ENCODE results near the gene SLC15A3. TPM values are rescaled to one million over a fixed set of nuclear protein-coding genes. Genes with fewer than 3 reads are reported as not detected.

The SLC15A3 gene
- polyA plus RNA-seq, 1 donor from 2014 or later, result not detected

DNA sequence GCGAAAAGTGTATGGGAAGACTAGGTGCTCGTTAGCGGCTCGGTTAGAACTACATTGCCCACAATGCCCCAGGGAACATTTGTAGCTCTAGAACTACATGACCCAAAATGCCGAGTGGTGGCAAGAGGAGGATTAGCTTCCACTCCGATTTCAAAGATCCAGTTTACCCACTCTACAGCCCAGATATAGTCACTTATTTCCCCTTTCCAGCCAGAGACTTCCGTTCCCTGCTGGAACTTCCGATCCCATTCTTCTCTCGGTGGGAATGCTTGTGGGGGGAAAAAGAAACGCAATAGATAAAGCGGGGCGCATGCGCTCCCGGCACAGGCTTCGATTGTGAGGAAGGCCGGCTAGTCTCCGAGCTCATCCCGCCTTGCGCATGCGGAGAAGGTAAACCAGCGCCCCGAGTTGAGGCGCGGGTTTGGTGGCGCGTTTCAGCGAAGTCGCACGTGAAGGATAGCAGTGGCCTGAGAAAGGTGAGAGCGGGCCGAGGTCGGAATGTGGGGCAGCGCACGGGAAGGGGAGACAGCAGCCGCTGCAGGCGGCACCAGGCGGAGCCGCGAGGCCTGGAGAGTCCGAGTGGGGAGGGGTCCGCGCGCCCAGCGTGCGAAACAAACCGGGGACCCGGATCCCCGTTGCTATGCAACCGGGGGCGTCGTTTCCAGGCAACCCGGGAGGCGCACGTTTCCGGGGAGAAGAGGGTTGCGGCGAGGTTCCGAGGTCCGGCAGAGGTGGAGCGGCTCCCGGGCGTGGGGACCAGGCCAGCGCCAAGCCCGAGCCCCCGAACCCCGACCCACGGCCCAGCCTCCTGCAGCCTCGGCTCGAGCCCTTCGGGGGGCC lies 38.0 kb downstream of the SLC15A3 start, which contains the start of gene TMEM109:
TSS of gene TMEM109 (plus strand) at position 366 of the 840 bp plus-strand sequence. CDS start 5,536 bp downstream, outside the sequence.
- H3K9me2 ChIP-seq (ENCODE audit: insufficient read depth, low read length), result no peaks in the 10 kb centered on the region

DNA sequence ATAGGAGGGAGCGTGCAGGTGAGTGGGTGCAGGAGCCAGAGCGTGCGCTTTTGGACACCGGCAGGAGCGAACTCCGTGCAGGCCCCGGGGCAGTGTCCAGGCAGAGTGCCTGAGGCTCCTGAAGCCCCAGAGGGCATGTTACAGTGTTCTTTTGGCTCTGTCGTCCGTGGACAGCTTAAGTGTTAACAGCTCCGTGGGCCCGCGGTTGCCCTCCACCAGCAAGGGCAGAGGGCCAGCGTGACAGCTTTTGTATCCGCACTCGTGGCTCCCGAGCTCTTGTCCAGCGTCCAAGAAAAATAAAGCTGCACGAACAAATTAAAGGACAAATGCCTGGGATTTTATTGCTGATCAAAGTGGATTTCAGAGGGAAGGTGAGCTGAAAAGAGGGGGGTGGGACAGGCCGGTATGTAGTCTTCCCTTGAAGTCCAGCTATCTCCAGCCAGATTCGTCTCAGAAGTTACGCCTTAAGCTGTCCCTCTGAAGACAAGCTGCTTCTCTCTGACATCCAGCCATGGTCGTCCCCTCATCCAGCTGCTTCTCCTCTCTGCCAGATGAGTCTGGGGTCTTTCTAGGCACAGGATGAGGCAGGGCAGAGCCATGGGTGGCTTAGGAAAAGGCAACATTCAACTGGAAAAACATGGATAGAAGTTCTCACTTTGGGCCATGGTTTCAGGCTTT lies 39.0 kb downstream of the SLC15A3 start:
- Histone ChIP-seq H3K9ac (ENCODE audit: low read length) (peak overlapping the region; percentile 87), H3K4me2 (ENCODE audit: low read length) (peak overlapping the region; percentile 77), H3K9me2 (ENCODE audit: insufficient read depth, low read length) (no peaks in the 10 kb centered on the region), H3K4me3 (ENCODE audit: low read length) (peak overlapping the region; percentile 97), H2AFZ (ENCODE audit: low read depth, low read length) (peak overlapping the region; percentile 74), H3K36me3 (ENCODE audit: insufficient read depth, low read length) (no peaks in the 10 kb centered on the region), H3K9me3 (ENCODE audit: low read length) (no peaks in the 10 kb centered on the region), H3F3A (ENCODE audit: insufficient read depth, low read length, poor library complexity, severe bottlenecking) (peaks cover 3% of the 10 kb centered on the region), H4K20me1 (ENCODE audit: insufficient read depth) (no peaks in the 10 kb centered on the region), H3K79me2 (replicated peaks; ENCODE audit: insufficient read depth, low read length) (peaks cover 33% of the 10 kb centered on the region), H3K27ac (ENCODE audit: low read length) (peak overlapping the region; percentile 97), H3K27me3 (ENCODE audit: insufficient read depth, low read depth, low read length) (no peaks in the 10 kb centered on the region)
- TF ChIP-seq, protein P1, sequence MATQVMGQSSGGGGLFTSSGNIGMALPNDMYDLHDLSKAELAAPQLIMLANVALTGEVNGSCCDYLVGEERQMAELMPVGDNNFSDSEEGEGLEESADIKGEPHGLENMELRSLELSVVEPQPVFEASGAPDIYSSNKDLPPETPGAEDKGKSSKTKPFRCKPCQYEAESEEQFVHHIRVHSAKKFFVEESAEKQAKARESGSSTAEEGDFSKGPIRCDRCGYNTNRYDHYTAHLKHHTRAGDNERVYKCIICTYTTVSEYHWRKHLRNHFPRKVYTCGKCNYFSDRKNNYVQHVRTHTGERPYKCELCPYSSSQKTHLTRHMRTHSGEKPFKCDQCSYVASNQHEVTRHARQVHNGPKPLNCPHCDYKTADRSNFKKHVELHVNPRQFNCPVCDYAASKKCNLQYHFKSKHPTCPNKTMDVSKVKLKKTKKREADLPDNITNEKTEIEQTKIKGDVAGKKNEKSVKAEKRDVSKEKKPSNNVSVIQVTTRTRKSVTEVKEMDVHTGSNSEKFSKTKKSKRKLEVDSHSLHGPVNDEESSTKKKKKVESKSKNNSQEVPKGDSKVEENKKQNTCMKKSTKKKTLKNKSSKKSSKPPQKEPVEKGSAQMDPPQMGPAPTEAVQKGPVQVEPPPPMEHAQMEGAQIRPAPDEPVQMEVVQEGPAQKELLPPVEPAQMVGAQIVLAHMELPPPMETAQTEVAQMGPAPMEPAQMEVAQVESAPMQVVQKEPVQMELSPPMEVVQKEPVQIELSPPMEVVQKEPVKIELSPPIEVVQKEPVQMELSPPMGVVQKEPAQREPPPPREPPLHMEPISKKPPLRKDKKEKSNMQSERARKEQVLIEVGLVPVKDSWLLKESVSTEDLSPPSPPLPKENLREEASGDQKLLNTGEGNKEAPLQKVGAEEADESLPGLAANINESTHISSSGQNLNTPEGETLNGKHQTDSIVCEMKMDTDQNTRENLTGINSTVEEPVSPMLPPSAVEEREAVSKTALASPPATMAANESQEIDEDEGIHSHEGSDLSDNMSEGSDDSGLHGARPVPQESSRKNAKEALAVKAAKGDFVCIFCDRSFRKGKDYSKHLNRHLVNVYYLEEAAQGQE (IDR thresholded peaks at IDR 0.05; ENCODE audit: borderline replicate concordance), result no peak
- TF ChIP-seq, protein P2, sequence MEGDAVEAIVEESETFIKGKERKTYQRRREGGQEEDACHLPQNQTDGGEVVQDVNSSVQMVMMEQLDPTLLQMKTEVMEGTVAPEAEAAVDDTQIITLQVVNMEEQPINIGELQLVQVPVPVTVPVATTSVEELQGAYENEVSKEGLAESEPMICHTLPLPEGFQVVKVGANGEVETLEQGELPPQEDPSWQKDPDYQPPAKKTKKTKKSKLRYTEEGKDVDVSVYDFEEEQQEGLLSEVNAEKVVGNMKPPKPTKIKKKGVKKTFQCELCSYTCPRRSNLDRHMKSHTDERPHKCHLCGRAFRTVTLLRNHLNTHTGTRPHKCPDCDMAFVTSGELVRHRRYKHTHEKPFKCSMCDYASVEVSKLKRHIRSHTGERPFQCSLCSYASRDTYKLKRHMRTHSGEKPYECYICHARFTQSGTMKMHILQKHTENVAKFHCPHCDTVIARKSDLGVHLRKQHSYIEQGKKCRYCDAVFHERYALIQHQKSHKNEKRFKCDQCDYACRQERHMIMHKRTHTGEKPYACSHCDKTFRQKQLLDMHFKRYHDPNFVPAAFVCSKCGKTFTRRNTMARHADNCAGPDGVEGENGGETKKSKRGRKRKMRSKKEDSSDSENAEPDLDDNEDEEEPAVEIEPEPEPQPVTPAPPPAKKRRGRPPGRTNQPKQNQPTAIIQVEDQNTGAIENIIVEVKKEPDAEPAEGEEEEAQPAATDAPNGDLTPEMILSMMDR (IDR thresholded peaks at IDR 0.05; ENCODE audit: poor library complexity, severe bottlenecking), result no peak

More for the DNA sequence above, 38.0 kb downstream of the SLC15A3 start, which contains the start of gene TMEM109:
- Histone ChIP-seq H3F3A (ENCODE audit: insufficient read depth, low read length, poor library complexity, severe bottlenecking) (peaks cover 3% of the 10 kb centered on the region), H4K20me1 (ENCODE audit: insufficient read depth) (no peaks in the 10 kb centered on the region), H3K36me3 (ENCODE audit: insufficient read depth, low read length) (no peaks in the 10 kb centered on the region), H3K9me3 (ENCODE audit: low read length) (no peaks in the 10 kb centered on the region), H3K79me2 (replicated peaks; ENCODE audit: insufficient read depth, low read length) (peaks cover 37% of the 10 kb centered on the region), H3K9ac (ENCODE audit: low read length) (peak within 1 kb of the TSS; percentile 87), H3K4me3 (ENCODE audit: low read length) (peak within 1 kb of the TSS; percentile 97), H2AFZ (ENCODE audit: low read depth, low read length) (peak within 1 kb of the TSS; percentile 74), H3K27me3 (ENCODE audit: insufficient read depth, low read depth, low read length) (no peaks in the 10 kb centered on the region), H3K4me2 (ENCODE audit: low read length) (peak within 1 kb of the TSS; percentile 77), H3K27ac (ENCODE audit: low read length) (peak within 1 kb of the TSS; percentile 97)
- TF ChIP-seq, protein P1 (IDR thresholded peaks at IDR 0.05; ENCODE audit: borderline replicate concordance), result peak; percentile 81
- TF ChIP-seq EP300 (conservative IDR thresholded peaks at IDR 0.05; ENCODE audit: poor library complexity, severe bottlenecking), result no peak
- TF ChIP-seq RAD21 (conservative IDR thresholded peaks at IDR 0.05), result no peak
- TF ChIP-seq TAF1 (IDR thresholded peaks at IDR 0.05; ENCODE audit: low read depth), result peak; percentile 17
- TF ChIP-seq MXI1 (conservative IDR thresholded peaks at IDR 0.05; ENCODE audit: poor library complexity, severe bottlenecking), result peak; percentile 99
- TF ChIP-seq SMC3 (conservative IDR thresholded peaks at IDR 0.05; ENCODE audit: poor library complexity), result peak; percentile 42
- TF ChIP-seq, protein P2 (IDR thresholded peaks at IDR 0.05; ENCODE audit: poor library complexity, severe bottlenecking), result no peak
- TF ChIP-seq EZH2 (IDR thresholded peaks at IDR 0.05; ENCODE audit: borderline replicate concordance, insufficient read depth, low read length, poor library complexity, severe bottlenecking), result no peak
- peak; percentile 71 for TF ChIP-seq POLR2AphosphoS5 (IDR thresholded peaks at IDR 0.05)
